Trophoblast cell (in vitro differentiated cells and primary cell): ENCODE results near the gene PPM1G.

Experiments
- DNase-seq, 2 donors: peaks; one replicate each; pipeline ENCODE4 v3.0.0-alpha.2; 2016
- H2AFZ ChIP-seq: 2 replicates; pipeline ENCODE4 v1.6.1; 2013; ENCODE audit warnings: low read length, moderate library complexity, mild to moderate bottlenecking; ENCODE audit not compliant: insufficient read depth, poor library complexity
- H2AK5ac ChIP-seq: 2 replicates; pipeline ENCODE4 v1.6.1; 2013; ENCODE audit warnings: mild to moderate bottlenecking, low read length
- H2BK120ac ChIP-seq: 2 replicates; pipeline ENCODE4 v1.6.1; 2013; ENCODE audit warnings: low read length, mild to moderate bottlenecking, moderate library complexity; ENCODE audit not compliant: insufficient read depth, poor library complexity
- H2BK12ac ChIP-seq: 2 replicates; pipeline ENCODE4 v1.6.1; 2013; ENCODE audit warnings: mild to moderate bottlenecking, low read length, moderate library complexity
- H2BK5ac ChIP-seq: 2 replicates; pipeline ENCODE4 v1.6.1; 2013; ENCODE audit warnings: low read length, low read depth, moderate library complexity, mild to moderate bottlenecking; ENCODE audit not compliant: poor library complexity
- H3K14ac ChIP-seq: 2 replicates; pipeline ENCODE4 v1.6.1; 2013; ENCODE audit warnings: mild to moderate bottlenecking, low read length
- H3K18ac ChIP-seq: 2 replicates; pipeline ENCODE4 v1.6.1; 2013; ENCODE audit warnings: mild to moderate bottlenecking, low read length
- H3K23ac ChIP-seq: 2 replicates; pipeline ENCODE4 v1.6.1; 2013; ENCODE audit warnings: low read length
- H3K27ac ChIP-seq: 2 replicates; pipeline ENCODE4 v1.5.1; 2013; ENCODE audit warnings: low read depth, mild to moderate bottlenecking, inconsistent platforms, low read length, moderate library complexity
- H3K27me3 ChIP-seq: 2 replicates; pipeline ENCODE4 v1.6.1; 2013; ENCODE audit warnings: inconsistent platforms, mild to moderate bottlenecking, low read length, moderate library complexity; ENCODE audit not compliant: insufficient read depth
- H3K36me3 ChIP-seq, 2 experiments: 1 replicate in 1 of 2; 2 replicates in 1 of 2; pipeline ENCODE4 v1.6.1; 2013; ENCODE audit warnings: low read length in 2 of 2, mild to moderate bottlenecking in 2 of 2, moderate library complexity in 1 of 2; ENCODE audit not compliant: insufficient read depth in 2 of 2, control insufficient read depth in 1 of 2
- H3K4ac ChIP-seq: 2 replicates; pipeline ENCODE4 v1.6.1; 2013; ENCODE audit warnings: low read depth, mild to moderate bottlenecking, low read length, moderate library complexity
- H3K4me1 ChIP-seq, 2 experiments: 1 replicate in 1 of 2; 2 replicates in 1 of 2; pipeline ENCODE4 v1.6.1; 2013; ENCODE audit warnings: low read length in 2 of 2, mild to moderate bottlenecking in 2 of 2, moderate library complexity in 1 of 2; ENCODE audit not compliant: insufficient read depth in 2 of 2, control insufficient read depth in 1 of 2
- H3K4me2 ChIP-seq: 2 replicates; pipeline ENCODE4 v1.6.1; 2013; ENCODE audit warnings: inconsistent platforms, mild to moderate bottlenecking, low read length, moderate library complexity
- H3K4me3 ChIP-seq: 2 replicates; pipeline ENCODE4 v1.5.1; 2013; ENCODE audit warnings: mild to moderate bottlenecking, low read depth, low read length, inconsistent platforms
- H3K79me1 ChIP-seq: one replicate; pipeline ENCODE4 v1.6.1; 2013; ENCODE audit warnings: low read length
- H3K79me2 ChIP-seq: 2 replicates; pipeline ENCODE4 v1.6.1; 2013; ENCODE audit warnings: low read length, mild to moderate bottlenecking; ENCODE audit not compliant: control insufficient read depth, insufficient read depth, poor library complexity
- H3K9ac ChIP-seq: 2 replicates; pipeline ENCODE4 v1.6.1; 2013; ENCODE audit warnings: mild to moderate bottlenecking, low read length
- H3K9me3 ChIP-seq: 2 replicates; pipeline ENCODE4 v1.6.1; 2013; ENCODE audit warnings: low read depth, mild to moderate bottlenecking, control low read depth, inconsistent platforms, low read length; ENCODE audit not compliant: insufficient read depth
- H4K12ac ChIP-seq: 2 replicates; pipeline ENCODE4 v1.6.1; 2013; ENCODE audit warnings: low read depth, mild to moderate bottlenecking, low read length, moderate library complexity
- H4K8ac ChIP-seq: 2 replicates; pipeline ENCODE4 v1.6.1; 2013; ENCODE audit warnings: low read depth, mild to moderate bottlenecking, low read length, moderate library complexity
- H4K91ac ChIP-seq: one replicate; pipeline ENCODE4 v1.6.1; 2013; ENCODE audit warnings: low read depth, mild to moderate bottlenecking, low read length, moderate library complexity
- WGBS: extraction: QIAGEN DNeasy Blood & Tissue Kit; methylation state at CpG from one replicate; pipeline ENCODE4 v1.1.7; 2013; ENCODE audit warnings: missing lambda C conversion rate; ENCODE audit not compliant: insufficient read length, insufficient coverage; ENCODE audit errors: extremely low coverage; 5-methylcytosine and 5-hydroxymethylcytosine counted together

Gene PPM1G

DNA sequence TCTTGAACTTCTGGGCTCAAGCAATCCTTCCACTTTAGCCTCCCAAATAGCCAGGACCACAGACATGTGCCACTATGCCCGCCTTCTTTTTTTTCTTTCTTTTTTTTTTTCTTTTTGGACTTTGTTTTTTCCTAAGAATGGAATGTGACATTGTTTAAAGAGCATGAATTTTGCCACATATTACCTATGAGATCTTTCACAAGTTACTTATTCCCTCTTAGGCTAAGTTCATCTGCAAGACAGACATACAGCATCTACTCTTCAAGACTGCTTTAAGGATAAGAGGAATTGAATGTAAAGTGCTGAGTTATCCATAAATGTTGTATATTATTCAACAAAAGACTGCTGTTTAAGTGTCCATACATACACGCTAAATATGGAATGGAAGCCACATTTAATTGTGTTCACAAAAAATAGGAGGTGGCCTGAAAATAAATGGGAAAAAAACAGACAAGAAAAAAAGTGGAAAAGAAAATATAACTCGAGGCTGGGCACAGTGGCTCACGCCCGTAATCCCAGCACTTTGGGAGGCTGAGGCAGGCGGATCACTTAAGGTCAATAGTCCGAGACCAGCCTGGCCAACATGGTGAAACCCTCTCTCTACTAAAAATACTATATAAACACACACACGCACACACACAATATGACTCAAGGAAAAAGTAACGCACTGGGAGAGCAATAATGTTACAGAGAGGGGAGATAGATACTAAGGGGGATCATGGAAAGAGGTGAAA lies 3.2 kb upstream of the PPM1G start:
- H3K79me2 ChIP-seq: peaks cover 6% of the 10 kb centered on the region
- H2AFZ ChIP-seq: no peak overlapping the region
- no peaks in the 10 kb centered on the region for H3K9me3 ChIP-seq
- H3K79me1 ChIP-seq: peaks cover 6% of the 10 kb centered on the region
- no peak overlapping the region for H4K91ac ChIP-seq
- H3K9ac ChIP-seq: no peak overlapping the region
- H3K4me3 ChIP-seq: no peak overlapping the region
- H2BK5ac ChIP-seq: no peak overlapping the region
- peak in 1 of 2 donors; percentile 67 for DNase-seq
- no peak overlapping the region for H4K8ac ChIP-seq
- peaks cover 0 to under 1% of the 10 kb centered on the region in 2 experiments for H3K36me3 ChIP-seq
- WGBS: no CpG with 5 or more reads among the region's 9 CpGs
- H3K23ac ChIP-seq: no peak overlapping the region
- no peak overlapping the region for H3K14ac ChIP-seq
- H3K18ac ChIP-seq: no peak overlapping the region
- no peak overlapping the region for H2BK120ac ChIP-seq
- no peak overlapping the region for H3K27ac ChIP-seq
- no peak overlapping the region for H2AK5ac ChIP-seq
- no peak overlapping the region for H3K4ac ChIP-seq
- no peak overlapping the region for H2BK12ac ChIP-seq
- no peaks in the 10 kb centered on the region for H3K27me3 ChIP-seq
- H3K4me1 ChIP-seq: peaks cover 0 to 1% of the 10 kb centered on the region in 2 experiments
- H4K12ac ChIP-seq: no peak overlapping the region
- no peak overlapping the region for H3K4me2 ChIP-seq

- Histone ChIP-seq H2BK120ac (no peak overlapping the region), H3K9me3 (no peaks in the 10 kb centered on the region), H3K27ac (peak overlapping the region; percentile 37), H4K12ac (peak overlapping the region; percentile 75), H3K4me1 (peaks cover 0 to 2% of the 10 kb centered on the region in 2 experiments), H3K4me2 (peak overlapping the region; percentile 66), H4K91ac (peak overlapping the region; percentile 16), H2AFZ (peak overlapping the region; percentile 90), H2BK12ac (peak overlapping the region; percentile 15), H3K36me3 (peaks cover 6 to 9% of the 10 kb centered on the region in 2 experiments), H3K79me2 (peaks cover 17% of the 10 kb centered on the region), H3K14ac (peak overlapping the region; percentile 74), H3K9ac (peak overlapping the region; percentile 89), H3K4me3 (peak overlapping the region; percentile 98), H3K79me1 (peaks cover 6% of the 10 kb centered on the region), H3K4ac (peak overlapping the region; percentile 97), H3K27me3 (no peaks in the 10 kb centered on the region), H4K8ac (peak overlapping the region; percentile 64), H2BK5ac (no peak overlapping the region), H3K18ac (peak overlapping the region; percentile 81), H2AK5ac (peak overlapping the region; percentile 69), H3K23ac (no peak overlapping the region)
- WGBS: no CpG with 5 or more reads among the region's 33 CpGs
- DNase-seq: peak in 1 of 2 donors; percentile 44
These were observed 630 bp downstream of the PPM1G start for GRCh38 chr2:27408601-27409320.

- H3K23ac ChIP-seq: no peak overlapping the region
- no peak overlapping the region for H2BK5ac ChIP-seq
- no peak overlapping the region for H2BK12ac ChIP-seq
- DNase-seq: peak; percentile 44 to 73
- no peak overlapping the region for H3K27ac ChIP-seq
- H2BK120ac ChIP-seq: no peak overlapping the region
- no peaks in the 10 kb centered on the region for H3K27me3 ChIP-seq
- H3K14ac ChIP-seq: no peak overlapping the region
- peak overlapping the region; percentile 56 for H3K4me2 ChIP-seq
- no peak overlapping the region for H4K91ac ChIP-seq
- no peak overlapping the region for H2AK5ac ChIP-seq
- H3K9me3 ChIP-seq: no peaks in the 10 kb centered on the region
- H3K9ac ChIP-seq: no peak overlapping the region
- peaks cover 6 to 9% of the 10 kb centered on the region in 2 experiments for H3K36me3 ChIP-seq
- peaks cover 6% of the 10 kb centered on the region for H3K79me1 ChIP-seq
- peaks cover 0 to 2% of the 10 kb centered on the region in 2 experiments for H3K4me1 ChIP-seq
- H3K4me3 ChIP-seq: no peak overlapping the region
- H4K12ac ChIP-seq: no peak overlapping the region
- no CpG with 5 or more reads among the region's 16 CpGs for WGBS
- peaks cover 19% of the 10 kb centered on the region for H3K79me2 ChIP-seq
- H4K8ac ChIP-seq: no peak overlapping the region
- H3K18ac ChIP-seq: no peak overlapping the region
- H2AFZ ChIP-seq: no peak overlapping the region
- peak overlapping the region; percentile 93 for H3K4ac ChIP-seq
These were observed 1.4 kb downstream of the PPM1G start for GRCh38 chr2:27407798-27408491.

DNA sequence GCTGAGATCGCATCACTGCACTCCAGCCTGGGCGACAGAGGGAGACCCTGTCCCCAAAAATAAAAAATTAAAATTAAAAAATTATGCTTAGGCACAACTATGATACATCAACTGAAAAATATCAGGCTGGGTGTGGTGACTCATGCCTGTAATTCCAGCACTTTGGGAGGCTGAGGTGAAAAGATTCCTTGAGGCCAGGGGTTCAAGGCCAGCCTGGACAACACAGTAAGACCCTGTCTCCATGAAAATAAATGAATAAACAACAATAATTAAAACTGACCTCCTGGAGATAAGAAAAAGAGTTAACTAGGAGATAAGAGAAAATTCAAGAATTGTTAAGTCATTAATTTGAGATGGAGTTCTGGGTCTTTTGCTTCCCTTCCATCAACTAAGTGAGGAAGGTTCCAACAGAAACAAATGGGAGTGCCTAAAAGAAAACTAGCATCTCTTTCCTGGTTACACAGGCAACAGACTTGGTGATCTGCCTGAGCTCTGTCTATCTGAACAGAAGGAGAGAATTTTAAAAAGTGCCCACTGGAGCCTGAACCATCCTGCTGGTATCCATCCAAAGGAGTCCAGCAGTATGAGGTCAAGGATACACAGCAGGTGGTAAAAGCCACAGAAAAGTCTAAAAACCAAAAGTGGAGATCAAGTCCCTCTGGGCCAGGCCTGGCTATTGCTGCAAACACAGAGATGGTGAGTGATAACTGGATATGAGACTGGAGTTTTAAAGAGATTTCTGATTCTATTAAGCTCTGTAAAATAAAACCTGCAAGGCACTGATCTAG lies 8.8 kb downstream of the PPM1G start:
- no peak overlapping the region for H4K8ac ChIP-seq
- no CpG with 5 or more reads among the region's 2 CpGs for WGBS
- no peak overlapping the region for H2AK5ac ChIP-seq

More for the DNA sequence above, 8.8 kb downstream of the PPM1G start:
- Histone ChIP-seq H3K4me1 (no peaks in the 10 kb centered on the region), H3K79me1 (no peaks in the 10 kb centered on the region), H2BK5ac (no peak overlapping the region), H3K14ac (no peak overlapping the region), H3K79me2 (peaks cover 19% of the 10 kb centered on the region), H3K9ac (no peak overlapping the region), H3K9me3 (no peaks in the 10 kb centered on the region), H3K27ac (no peak overlapping the region), H4K91ac (no peak overlapping the region), H4K12ac (no peak overlapping the region), H3K18ac (no peak overlapping the region), H3K4me3 (no peak overlapping the region), H3K4ac (peak overlapping the region; percentile 86), H3K23ac (no peak overlapping the region), H2BK12ac (no peak overlapping the region), H3K27me3 (no peaks in the 10 kb centered on the region), H3K36me3 (peaks cover 3 to 9% of the 10 kb centered on the region in 2 experiments), H2BK120ac (no peak overlapping the region), H2AFZ (no peak overlapping the region), H3K4me2 (no peak overlapping the region)
- no peak for DNase-seq
